GM19467 (cell line): ENCODE data around the gene STX17.

Experiments used
- ATAC-seq: cut with Tn5 transposase; IDR thresholded peaks from one replicate; pipeline ENCODE4 v1.9.1; 2021; ENCODE audit warnings: mild to moderate bottlenecking, moderate library complexity; ENCODE audit not compliant: unreplicated experiment

STX17 gene

DNA sequence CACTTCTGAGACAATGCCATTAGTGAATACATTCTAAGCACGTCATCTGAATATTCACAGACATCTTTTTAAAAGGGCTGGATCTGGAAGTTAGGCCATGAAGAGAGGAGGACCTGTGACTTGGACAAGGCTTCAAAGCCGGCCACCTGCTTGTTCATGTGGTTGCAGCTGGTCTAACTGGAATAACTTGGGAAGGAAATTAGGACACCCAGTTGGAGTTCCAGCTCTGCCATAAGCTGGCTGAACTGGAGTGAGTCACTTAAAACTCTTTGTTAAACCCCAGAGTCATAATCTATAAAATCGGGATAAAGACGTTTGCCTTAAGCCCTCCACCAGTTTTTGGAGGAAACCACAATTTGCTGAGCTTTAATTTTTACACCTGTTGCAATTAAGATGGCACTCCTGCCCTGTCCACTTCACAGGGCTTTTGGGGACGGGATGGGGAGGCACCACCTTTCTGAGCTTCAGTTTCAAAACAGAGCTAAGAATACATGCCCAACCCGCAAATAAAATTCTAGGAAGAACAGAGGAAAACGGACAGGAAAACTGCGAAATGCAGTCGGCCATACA, 536 bp upstream of the STX17 start:
- ATAC-seq, result no peak

DNA sequence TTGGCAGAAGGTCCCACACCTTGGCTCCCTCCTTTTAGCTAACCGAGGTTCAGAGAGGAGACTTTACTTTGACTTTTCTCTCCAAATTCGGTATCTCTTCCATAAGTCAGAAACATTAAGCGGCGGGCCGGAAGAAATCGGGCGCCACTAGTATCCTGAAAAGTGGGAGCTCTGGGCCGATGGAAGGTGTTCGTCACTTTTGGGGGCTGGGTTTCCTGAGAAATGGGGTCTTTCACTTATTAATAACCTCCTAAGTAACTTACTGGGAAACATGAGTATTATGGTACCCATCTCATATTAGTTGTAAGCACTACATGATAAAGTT, 716 bp downstream of the STX17 start:
- no peak for ATAC-seq

DNA sequence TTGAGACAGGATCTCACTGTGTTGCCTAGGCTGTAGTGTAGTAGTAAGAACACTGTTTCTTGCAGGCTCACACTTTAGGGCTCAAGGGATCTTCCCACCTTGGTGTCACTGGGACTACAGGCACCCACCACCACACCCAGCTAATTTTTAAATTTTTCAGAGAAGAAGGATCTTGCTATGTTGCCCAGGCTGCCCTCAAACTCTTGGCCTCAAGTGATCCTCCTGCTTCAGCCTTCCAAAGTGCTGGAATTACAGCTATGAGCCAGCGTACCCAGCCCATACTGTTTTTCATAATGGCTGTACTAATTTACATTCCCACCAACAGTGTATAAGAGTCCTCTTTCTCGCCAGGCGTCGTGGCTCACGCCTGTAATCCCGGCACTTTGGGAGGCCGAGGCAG, 5.1 kb downstream of the STX17 start:
- no peak for ATAC-seq

DNA sequence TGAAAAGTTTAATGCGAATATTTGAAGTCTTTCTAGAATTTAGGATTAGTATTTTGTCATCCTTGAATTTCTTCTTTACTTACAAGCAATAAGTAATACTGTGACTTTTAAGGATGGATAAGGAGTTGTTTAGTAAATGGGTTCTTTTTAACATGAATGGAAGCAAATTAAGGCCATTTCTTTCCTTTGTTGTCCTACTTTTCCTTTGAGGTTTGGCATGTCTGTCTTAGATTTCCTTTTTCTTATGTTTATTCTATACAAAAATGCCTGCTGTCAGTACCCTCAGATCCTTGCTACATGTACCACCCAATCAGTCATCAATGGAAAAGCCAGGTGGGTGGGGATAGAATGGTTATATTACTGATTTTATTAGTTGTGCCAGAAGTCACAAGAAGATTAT, 10.2 kb downstream of the STX17 start:
- no peak for ATAC-seq

DNA sequence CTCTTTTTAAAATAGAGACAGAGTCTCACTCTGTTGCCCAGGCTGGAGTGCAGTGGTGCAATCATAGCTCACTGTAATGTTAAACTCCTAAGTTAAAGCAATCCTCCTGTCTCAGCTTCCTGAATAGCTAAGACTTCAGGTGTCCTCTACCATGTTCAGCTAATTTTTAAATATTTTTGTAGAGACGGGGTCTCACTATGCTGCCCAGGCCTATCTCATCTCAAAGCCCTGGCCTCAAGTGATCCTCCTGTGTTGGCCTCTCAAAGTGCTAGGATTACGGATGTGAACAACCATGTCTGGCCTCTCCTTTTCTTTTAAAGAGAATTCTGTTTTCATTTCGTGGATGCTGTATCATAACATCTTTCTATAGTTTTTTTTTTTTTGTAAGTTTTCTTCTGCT, 11.7 kb downstream of the STX17 start:
- no peak for ATAC-seq

DNA sequence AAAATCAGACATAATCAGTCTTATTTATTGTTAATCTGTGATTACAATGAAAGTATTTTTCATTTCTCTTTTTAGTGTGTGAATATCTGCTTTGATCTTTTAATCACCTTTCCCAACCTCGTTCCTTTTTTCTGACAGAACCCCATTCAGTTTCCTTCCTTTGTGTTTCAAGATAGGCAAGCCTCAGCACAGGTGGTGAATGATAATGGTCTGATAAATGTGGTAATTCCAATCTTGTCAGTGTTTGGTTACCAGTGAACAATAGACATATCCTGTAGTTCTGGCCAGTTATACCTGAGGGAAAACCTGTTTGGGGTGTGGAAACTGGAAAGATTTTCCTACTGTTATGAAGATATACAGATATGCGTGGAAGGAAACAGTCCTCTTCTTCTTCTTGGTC, 13.5 kb downstream of the STX17 start:
- ATAC-seq, result no peak

DNA sequence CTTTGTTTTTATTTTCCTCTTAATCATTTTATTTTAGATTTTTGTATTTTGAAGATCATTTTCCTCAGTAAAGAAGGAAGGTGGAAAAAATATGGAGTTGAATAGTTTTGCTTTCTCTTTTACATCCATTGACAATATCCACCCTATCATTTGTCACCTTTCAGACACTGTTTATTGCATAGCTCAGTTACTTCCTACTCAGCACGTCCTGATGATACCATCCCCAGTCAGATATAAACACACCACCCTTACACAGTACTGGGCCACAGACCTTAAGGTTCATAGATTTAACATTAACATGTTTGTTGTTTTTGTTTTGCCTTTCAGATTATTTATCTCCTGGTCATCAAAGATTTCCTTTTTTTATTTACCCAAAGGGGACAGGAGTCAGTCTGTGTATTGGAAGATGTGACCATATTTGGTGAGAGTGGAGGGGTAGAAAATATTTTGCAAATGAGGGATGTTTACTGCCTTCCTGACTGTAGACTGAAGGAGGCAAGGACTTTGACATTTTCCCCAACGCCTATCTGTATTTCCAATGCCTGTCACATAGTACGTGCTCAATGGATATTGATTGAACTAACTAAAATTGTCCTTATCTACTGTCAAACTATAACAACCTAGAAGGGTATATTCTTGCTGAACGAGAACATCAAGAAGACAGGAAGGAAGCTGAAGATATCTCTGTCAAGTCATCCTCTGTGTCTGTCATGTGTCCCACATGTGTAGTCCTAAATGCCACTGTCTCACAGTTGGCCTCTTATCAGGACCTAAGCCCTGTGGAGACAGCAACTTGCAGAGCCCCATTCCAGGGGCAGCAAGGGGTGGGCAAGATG, 15.6 kb downstream of the STX17 start:
- ATAC-seq, result no peak

DNA sequence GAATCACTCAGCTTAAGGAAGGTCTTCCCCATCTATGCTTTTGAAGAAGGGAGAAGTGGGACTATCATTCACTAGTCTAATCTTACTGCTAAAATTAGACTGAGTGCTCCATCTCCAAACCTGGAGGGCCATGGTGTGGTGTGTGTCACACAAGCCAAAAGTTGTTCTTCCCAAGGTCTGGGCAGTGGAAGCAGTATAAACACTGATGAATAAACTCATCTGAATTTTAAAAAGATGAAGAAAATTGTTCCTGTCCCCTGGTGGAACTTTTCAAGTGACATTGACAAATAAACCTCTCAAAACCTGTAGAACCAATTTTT, 16.2 kb downstream of the STX17 start:
- no peak for ATAC-seq

DNA sequence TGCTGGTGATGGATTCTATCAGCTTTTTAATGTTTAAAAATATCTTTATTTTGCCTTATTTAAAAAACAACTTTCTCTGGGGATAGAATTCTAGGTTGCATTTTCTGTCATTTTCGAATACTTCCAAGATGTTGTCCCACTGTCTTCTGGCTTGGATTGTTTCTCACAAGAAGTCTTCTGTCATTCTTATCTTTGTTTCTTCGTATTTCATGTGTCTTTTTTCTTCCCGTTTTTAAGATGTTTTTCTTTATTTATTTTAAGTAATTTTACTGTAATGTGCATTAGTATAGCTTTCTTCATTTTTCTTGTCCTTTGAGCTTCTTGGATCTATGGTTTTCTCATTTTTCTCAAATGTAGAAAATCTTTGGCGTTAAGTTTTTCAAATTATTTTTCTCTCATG, 19.1 kb downstream of the STX17 start:
- no peak for ATAC-seq

DNA sequence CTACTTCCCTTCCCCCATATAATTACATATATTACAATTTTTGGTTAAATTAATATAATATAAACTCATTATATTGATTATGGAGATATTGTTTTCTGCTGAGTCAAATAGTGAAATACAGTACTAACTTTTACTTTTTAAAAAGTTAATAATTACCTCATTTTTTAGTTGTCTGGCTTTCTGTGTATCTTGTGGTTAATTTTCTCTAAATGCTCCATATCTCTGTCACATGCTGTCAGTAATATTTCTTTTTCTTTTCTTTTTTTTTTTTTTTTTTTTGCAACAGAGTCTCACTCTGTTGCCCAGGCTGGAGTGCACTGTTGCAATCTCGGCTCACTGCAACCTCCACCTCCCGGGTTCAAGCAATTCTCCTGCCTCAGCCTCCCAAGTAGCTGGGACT, 23.2 kb downstream of the STX17 start:
- ATAC-seq, result no peak

DNA sequence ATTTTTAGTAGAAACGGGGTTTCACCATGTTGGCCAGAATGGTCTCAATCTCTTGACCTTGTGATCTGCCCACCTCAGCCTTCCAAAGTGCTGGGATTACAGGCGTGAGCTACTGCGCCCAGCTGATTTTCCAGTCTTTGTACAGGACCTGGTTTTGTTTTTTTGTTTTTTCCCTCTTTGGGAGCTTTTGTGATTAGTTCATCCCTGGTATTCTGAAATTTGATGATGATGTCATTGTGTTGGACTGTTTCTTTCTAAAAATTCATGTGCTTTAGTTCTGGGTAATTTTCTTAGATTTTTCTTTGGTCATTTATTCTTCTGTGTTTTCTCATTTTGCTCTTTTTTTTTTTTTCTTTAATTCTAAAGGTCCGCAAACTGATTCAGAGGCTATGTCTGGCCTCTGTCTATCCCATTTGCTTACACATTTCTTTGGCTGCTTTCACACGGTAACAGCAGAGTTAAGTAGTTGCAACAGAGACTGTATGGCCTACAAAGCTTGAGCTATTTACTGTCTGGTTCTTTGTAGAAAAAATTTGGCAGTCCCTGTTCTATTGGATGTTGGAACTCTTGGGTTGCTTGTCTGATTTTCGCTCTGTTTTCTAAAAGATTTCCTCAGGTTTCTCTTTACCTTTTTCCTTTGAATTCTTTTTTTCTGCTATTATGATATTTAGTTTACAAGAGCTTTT, 24.8 kb downstream of the STX17 start:
- no peak for ATAC-seq

DNA sequence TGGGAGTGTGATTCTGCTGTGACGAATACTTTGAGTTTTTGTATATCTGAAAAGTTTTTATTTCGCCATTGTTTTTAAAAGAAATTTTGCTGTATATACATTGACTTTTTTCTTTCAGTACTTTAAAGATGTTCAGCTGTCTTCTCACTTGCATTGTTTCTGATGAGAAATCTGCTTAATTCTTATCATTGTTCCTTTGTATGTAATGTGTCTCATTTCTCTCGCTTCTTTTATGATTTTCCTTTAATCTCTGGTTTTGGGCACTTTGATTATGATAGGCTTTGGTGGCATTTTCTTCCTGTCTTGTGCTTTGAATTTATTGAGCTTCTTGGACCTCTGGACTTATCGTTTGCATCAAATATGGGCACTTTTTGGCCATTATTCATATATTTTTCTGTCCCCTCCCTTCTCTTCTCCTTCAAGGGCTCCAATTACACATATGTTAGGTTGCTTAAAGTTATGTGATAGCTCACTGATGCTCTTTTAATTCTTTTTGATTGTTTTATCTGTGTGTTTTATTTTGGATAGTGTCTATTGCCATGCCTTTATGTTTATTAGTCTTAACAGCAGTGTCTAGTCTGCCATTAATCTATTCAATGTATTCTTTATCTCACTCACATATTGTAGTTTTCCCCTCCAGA, 30.6 kb downstream of the STX17 start:
- ATAC-seq, result no peak

DNA sequence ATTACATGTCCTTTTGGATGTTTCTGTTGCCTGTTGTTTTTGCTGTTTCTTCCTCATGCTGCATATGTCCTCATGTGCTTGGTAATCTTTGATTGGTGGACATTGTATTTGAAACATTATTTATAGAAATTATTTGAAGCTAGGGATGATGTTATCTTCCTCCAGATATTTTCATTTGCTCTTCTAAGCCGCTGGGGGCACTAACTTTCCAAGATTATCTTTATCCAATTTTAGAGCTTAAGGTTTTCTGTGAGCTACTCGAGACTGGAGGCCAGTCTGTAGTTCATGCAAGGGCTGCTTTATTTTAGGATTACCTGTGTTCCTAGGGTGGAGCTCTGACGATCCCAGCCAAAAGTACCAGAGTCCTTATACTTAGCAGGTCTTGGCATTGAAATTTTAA, 40.9 kb downstream of the STX17 start:
- ATAC-seq, result no peak

DNA sequence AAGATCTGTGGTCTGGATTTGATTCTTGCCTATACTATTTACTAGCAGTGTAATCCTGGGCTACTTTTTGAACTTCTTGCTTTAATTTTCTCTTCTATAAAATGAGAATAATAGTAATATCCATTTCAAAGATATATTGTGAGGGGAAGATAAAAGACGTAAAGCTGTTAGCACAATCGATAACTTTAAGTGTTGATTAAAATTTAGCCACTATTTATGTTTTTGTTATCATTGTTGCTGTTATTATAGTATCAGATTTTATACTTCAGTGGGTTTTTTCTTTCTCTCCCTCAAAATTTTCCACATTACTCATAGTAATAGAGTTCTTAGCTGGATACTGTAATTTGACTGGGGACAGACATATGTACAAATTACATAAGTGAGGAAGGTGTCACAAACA, 42.0 kb downstream of the STX17 start:
- no peak for ATAC-seq

DNA sequence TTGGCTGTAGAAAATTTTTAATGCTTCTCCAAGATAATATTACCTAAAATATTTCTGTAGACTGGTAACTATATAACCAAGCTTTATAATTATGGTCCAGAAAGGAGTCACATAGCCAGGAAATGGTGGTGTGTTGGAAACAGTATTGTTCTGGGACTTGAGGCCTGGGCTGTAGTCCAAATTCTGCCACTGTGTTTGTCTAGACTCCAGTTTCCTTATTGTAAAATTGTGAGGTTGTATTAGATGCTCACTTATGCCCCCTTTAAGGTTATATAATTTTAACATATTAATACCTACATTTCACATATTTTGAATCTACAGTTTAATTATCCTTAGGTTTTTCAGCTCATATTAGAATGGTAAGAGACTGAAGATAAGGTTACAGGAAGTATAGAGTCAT, 42.4 kb downstream of the STX17 start:
- no peak for ATAC-seq

DNA sequence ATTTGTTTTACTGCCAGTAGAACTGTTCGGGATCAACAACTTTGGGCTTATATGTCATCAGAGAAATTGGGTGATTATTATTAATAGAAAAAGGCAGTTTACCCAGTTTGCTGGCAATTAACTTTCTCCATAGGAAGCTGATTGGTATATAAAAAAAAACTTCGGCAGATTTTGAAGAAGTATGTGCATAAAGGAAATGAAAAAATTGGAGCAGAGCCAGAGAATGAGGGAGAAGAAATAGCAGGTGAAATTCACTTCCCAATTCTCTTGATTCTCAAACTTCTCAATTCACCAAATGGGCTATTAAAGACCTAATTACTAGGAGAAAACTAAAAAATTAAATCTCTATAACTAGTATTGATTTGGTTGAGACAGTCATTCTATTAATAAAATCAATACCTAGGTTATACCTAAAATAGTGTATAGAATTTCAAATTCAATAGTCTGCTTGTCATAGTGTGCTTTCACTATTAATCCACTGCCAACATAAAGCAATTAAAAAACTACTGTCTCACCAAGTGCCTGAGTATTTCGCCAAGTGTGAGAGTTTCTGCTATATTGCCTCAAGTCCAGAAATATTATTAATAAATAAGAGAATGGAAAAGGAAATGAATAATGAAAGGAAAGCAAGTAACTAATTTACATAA, 47.5 kb downstream of the STX17 start:
- ATAC-seq, result no peak

DNA sequence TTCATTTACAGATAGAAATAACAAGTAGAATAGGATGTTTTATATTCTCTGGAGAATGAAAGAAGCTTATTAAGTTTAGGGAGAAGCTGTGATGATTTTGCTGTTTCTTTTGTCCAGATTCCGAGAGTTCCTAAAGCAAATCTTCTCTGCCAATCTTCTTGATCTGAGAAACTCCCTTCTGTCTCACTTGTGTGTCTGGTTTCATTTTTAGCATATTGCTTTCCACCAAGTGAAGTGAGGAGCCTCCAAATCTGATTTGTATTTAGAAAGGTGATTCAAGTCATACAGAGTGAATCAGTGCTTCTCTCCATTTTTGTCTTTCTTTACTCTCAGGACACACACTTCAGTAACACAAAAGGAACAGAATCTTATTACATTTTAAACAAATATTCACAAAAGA, 48.4 kb downstream of the STX17 start:
- ATAC-seq, result no peak

DNA sequence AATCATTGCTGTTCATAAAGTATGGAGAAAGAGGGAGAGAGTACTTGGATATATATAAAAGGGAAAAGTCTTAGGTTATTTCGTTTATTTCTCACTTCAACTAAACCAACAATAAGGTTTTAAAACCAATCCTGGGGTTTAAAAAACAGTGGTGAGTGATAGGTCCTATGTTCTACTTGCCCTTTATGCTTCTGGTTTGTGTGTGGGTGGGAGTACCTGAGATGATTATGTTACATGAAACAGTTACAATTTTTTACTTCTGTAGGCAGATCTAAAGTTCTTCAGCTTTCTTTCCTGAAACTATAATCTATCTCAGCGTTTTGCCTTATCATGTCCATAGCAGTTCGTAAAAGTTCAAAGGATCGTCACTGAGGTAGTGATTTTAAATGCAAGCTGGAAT, 49.2 kb downstream of the STX17 start:
- no peak for ATAC-seq

DNA sequence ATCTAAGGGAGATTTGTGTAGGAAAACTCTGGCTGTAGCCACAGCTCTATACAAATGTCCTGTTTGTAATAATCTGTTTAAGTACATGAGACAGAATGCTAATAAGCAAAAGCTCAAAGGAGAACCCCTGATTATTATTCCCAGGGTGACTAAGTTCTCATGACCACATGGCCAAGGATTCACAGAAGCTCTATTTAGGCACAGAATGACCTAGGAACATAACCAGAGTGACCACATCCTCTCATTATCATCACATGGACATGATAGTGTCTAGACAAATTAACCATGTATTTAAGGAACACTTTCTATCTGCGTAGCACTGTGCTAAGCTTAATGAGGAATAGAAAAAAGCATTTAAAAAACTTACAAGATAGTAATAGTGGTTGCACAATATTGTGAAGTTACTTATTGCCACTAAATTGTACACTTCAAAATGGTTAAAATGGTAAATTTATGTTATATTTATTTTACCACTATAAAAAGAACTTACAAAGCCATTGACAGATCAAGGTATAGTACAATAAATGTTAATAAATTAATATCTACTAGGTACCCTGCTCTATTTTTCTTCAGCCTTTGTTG, 56.3 kb downstream of the STX17 start:
- no peak for ATAC-seq

DNA sequence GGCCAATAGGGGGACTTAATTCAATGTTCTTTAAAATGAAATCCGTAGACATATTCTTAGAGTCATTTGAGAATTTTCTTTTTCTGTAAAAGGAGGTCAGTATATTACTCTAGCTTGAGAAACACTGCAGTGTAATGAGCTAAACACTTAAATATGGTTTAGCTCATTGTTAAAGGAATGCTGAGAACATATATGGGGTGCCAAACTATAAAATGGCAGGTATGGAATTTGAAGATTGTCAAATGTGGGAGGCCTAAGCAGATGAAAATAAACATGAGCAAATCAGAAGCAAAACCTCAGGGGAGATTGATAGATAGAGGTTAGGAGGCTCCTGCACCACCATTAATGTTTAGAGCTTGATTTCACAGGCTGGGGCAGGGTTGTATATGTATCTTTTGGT, 57.9 kb downstream of the STX17 start:
- no peak for ATAC-seq

DNA sequence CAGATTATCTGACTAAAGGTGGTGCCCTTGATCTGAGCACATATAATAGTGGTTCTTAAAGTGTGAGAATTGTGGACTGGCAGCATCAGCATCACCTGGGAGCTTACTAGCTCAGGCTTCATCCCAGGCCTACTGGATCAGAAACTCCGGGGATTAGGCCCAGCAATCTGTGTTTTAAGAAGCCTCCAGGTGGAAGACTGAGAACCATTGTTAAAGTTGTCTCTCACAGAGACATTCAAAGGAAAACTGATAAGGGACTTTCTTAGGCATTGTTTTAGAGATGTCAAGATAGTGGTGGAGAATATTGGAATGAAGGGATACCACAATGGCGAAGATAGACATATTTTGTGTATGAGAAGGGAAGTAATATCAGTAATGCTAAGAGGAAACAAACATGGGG, 59.5 kb downstream of the STX17 start:
- ATAC-seq, result no peak
